NCI-H128 (cell line): Measurements from ENCODE around the gene SLC47A1.
"Not testable (repeated sequence)": the region's sequence is repeated elsewhere in the genome, so short reads cannot be mapped to it uniquely, and the experiment has no call there.

Experiments
- DNase-seq: peaks from one replicate; lab custom pipeline; 2025; ENCODE audit not compliant: unreplicated experiment; lab: John Stamatoyannopoulos, UW

Gene SLC47A1

GRCh38 chr17:19554393-19554792 lies 20.7 kb downstream of the SLC47A1 start:
- DNase-seq: no peak

GRCh38 chr17:19555746-19556145 lies 22.1 kb downstream of the SLC47A1 start:
- DNase-seq: no peak

- DNase-seq: no peak
Measured at GRCh38 chr17:19558946-19559345, 25.3 kb downstream of the SLC47A1 start.

GRCh38 chr17:19561697-19562318 lies 28.2 kb downstream of the SLC47A1 start:
- DNase-seq: no peak

- DNase-seq: no peak
Measured at GRCh38 chr17:19565817-19566575, 32.3 kb downstream of the SLC47A1 start.

GRCh38 chr17:19567216-19568015 lies 33.8 kb downstream of the SLC47A1 start:
- DNase-seq: no peak

- DNase-seq: no peak
Measured at GRCh38 chr17:19568016-19568350, 34.3 kb downstream of the SLC47A1 start.

- DNase-seq: no peak
Measured at GRCh38 chr17:19569785-19570543, 36.3 kb downstream of the SLC47A1 start.

GRCh38 chr17:19570544-19571062 lies 36.9 kb downstream of the SLC47A1 start:
- no peak for DNase-seq

- no peak for DNase-seq
Measured at GRCh38 chr17:19573075-19573474, 39.4 kb downstream of the SLC47A1 start.

- no peak for DNase-seq
Measured at GRCh38 chr17:19574956-19575355, 41.3 kb downstream of the SLC47A1 start.

GRCh38 chr17:19578545-19578944 lies 44.9 kb downstream of the SLC47A1 start:
- no peak for DNase-seq

- DNase-seq: no peak
Measured at GRCh38 chr17:19579192-19579761, 45.6 kb downstream of the SLC47A1 start.

GRCh38 chr17:19579867-19580565 lies 46.4 kb downstream of the SLC47A1 start:
- DNase-seq: no peak

- not testable (repeated sequence) for DNase-seq
Measured at GRCh38 chr17:19580566-19580920, 46.9 kb downstream of the SLC47A1 start.

- not testable (repeated sequence) for DNase-seq
Measured at GRCh38 chr17:19582152-19582551, 48.5 kb downstream of the SLC47A1 start.

- no peak for DNase-seq
Measured at GRCh38 chr17:19583871-19584270, 50.2 kb downstream of the SLC47A1 start.

- no peak for DNase-seq
Measured at GRCh38 chr17:19590451-19590850, 56.8 kb downstream of the SLC47A1 start.

- DNase-seq: no peak
Measured at GRCh38 chr17:19590912-19591551, 57.4 kb downstream of the SLC47A1 start.

- no peak for DNase-seq
Measured at GRCh38 chr17:19592316-19592715, 58.7 kb downstream of the SLC47A1 start.
